HepG2 (cell line): Measurements from ENCODE around the gene ADAM8. TPM values are rescaled to one million over a fixed set of nuclear protein-coding genes. Genes with fewer than 3 reads are reported as not detected.

Experiments
- ATAC-seq: fragments of 200-7000 bp; cut with Tn5 transposase; 3 replicates; pipeline ENCODE4 v1.9.1; 2020; ENCODE audit warnings: mild to moderate bottlenecking, moderate library complexity
- BruUV-seq: library from RNA; stranded (reverse); fragments of 400-500 nt; replicated peaks from 2 replicates; lab custom pipeline; 2021; lab: Mats Ljungman, UMichigan
- CTCF ChIA-PET: fragments of 300-600 bp; formaldehyde crosslinking; extraction: SDS; loops from one replicate; lab custom pipeline; 2021; ENCODE audit warnings: low total read pairs, inconsistent platforms, low intra/inter-chr PET ratio; lab: Yijun Ruan, JAX
- POLR2A ChIA-PET: fragments of 350-600 bp; sonication (Branson Sonifier 250); formaldehyde crosslinking; loops from one replicate; lab custom pipeline; 2020; ENCODE audit warnings: antibody characterized with exemption, inconsistent platforms; lab: Yijun Ruan, JAX
- DNase-seq: peaks from one replicate; pipeline ENCODE4 v3.0.0-alpha.2; 2015; ENCODE audit warnings: low spot score
- FAIRE-seq: peaks from 3 replicates; lab custom pipeline; 2011; peaks lifted over from hg19 to GRCh38; lab: Jason Lieb, UNC
- H2AFZ ChIP-seq: one replicate; pipeline ENCODE4 v1.6.1; 2011; ENCODE audit warnings: low read length, inconsistent platforms
- H3K27ac ChIP-seq: fragments of 300-600 bp; 3 replicates; pipeline ENCODE4 v1.8.0; 2011; ENCODE audit warnings: mixed run types, mild to moderate bottlenecking, mixed read lengths, low read length, inconsistent platforms; ENCODE audit not compliant: insufficient read depth; ENCODE audit errors: extremely low read length
- H3K27me3 ChIP-seq, 2 experiments: fragments of 200-600 bp in 1 of 2; 2 replicates in 1 of 2; 3 replicates in 1 of 2; pipeline versions ENCODE4 v1.6.0 to v1.8.0; 2011; ENCODE audit warnings: low read length in 2 of 2, mild to moderate bottlenecking in 2 of 2, moderate library complexity in 2 of 2, inconsistent platforms in 1 of 2; ENCODE audit not compliant: insufficient read depth in 2 of 2, control insufficient read depth in 1 of 2
- H3K36me3 ChIP-seq, 2 experiments: fragments of 200-600 bp in 1 of 2; replicated peaks in 1 of 2; 2 replicates in 1 of 2; 3 replicates in 1 of 2; pipeline versions ENCODE4 v1.5.1 to v1.8.0; 2011; ENCODE audit warnings: low read length in 2 of 2, inconsistent platforms in 1 of 2; ENCODE audit not compliant: insufficient read depth in 2 of 2, control insufficient read depth in 1 of 2
- H3K4me1 ChIP-seq: 2 replicates; pipeline ENCODE4 v1.5.1; 2012; ENCODE audit warnings: low read length, inconsistent platforms; ENCODE audit not compliant: insufficient read depth
- H3K4me2 ChIP-seq: 2 replicates; pipeline ENCODE4 v1.6.0; 2011; ENCODE audit warnings: low read depth, low read length, inconsistent platforms
- H3K4me3 ChIP-seq, 3 experiments: fragments of 200-600 bp in 1 of 3; sonication (generic), shearing (Covaris generic) in 1 of 3; replicated peaks in 1 of 3; 2 replicates each; pipeline ENCODE4 v1.5.1; 2011 to 2016; ENCODE audit warnings: low read length in 3 of 3, inconsistent platforms in 2 of 3, low read depth in 2 of 3, mild to moderate bottlenecking in 2 of 3, control low read depth in 1 of 3, mixed read lengths in 1 of 3; ENCODE audit not compliant: insufficient read depth in 1 of 3
- H3K79me2 ChIP-seq: one replicate; pipeline ENCODE4 v1.6.1; 2011; ENCODE audit warnings: low read length, inconsistent platforms; ENCODE audit not compliant: insufficient read depth
- H3K9ac ChIP-seq: 2 replicates; pipeline ENCODE4 v1.6.0; 2011; ENCODE audit warnings: mild to moderate bottlenecking, low read depth, low read length, inconsistent platforms; ENCODE audit not compliant: insufficient read depth
- H3K9me3 ChIP-seq: 2 replicates; pipeline ENCODE4 v1.5.1; 2012; ENCODE audit warnings: mild to moderate bottlenecking, low read length
- H4K20me1 ChIP-seq: 2 replicates; pipeline ENCODE4 v1.6.0; 2011; ENCODE audit warnings: inconsistent platforms, mild to moderate bottlenecking, low read length, moderate library complexity; ENCODE audit not compliant: insufficient read depth
- E2F1 ChIP-seq: sonication (generic); formaldehyde crosslinking; IDR thresholded peaks from 2 replicates; pipeline ENCODE4 v1.5.0; 2020; ENCODE audit warnings: missing genetic modification reagents
- KLF12 ChIP-seq: sonication (generic); formaldehyde crosslinking; IDR thresholded peaks from 2 replicates; pipeline ENCODE4 v1.4.0; 2020; ENCODE audit warnings: missing genetic modification reagents, borderline replicate concordance
- NFE2 ChIP-seq: sonication (generic); formaldehyde crosslinking; IDR thresholded peaks from 2 replicates; pipeline ENCODE4 v1.4.0; 2020; ENCODE audit warnings: missing genetic modification reagents
- NR2F1 ChIP-seq, 2 experiments: fragments of 450-650 bp in 1 of 2; formaldehyde crosslinking in 1 of 2; IDR thresholded peaks; 2 replicates each; pipeline versions ENCODE4 v1.5.0 to v1.6.1; 2016 to 2020; ENCODE audit warnings: mild to moderate bottlenecking in 1 of 2, missing compliant biosample characterization in 1 of 2, missing genetic modification reagents in 1 of 2, moderate library complexity in 1 of 2
- RBFOX2 ChIP-seq: fragments of 200-400 bp; formaldehyde crosslinking; IDR thresholded peaks from 2 replicates; pipeline ENCODE4 v1.6.1; 2017; ENCODE audit warnings: low read depth, mild to moderate bottlenecking, low read length
- RORA ChIP-seq: sonication (generic); formaldehyde crosslinking; IDR thresholded peaks from 2 replicates; pipeline ENCODE4 v1.5.0; 2020; ENCODE audit warnings: mild to moderate bottlenecking, missing genetic modification reagents, moderate library complexity
- SP1 ChIP-seq, 2 experiments: fragments of 450-650 bp in 1 of 2; sonication (generic) in 1 of 2; formaldehyde crosslinking in 1 of 2; IDR thresholded peaks; 2 replicates each; pipeline versions ENCODE4 v1.4.0 to v1.6.1; 2016 to 2020; ENCODE audit warnings: missing genetic modification reagents in 1 of 2
- SRSF1 ChIP-seq: fragments of 200-400 bp; formaldehyde crosslinking; optimal IDR thresholded peaks from 2 replicates; pipeline ENCODE3; 2017; ENCODE audit warnings: mild to moderate bottlenecking, low read depth, low read length, moderate library complexity
- TEF ChIP-seq: sonication (generic); formaldehyde crosslinking; IDR thresholded peaks from 2 replicates; pipeline ENCODE4 v1.5.0; 2020; ENCODE audit warnings: missing genetic modification reagents
- ZNF225 ChIP-seq: sonication (generic); formaldehyde crosslinking; IDR thresholded peaks from 2 replicates; pipeline ENCODE4 v1.4.0; 2020; ENCODE audit warnings: mild to moderate bottlenecking, missing genetic modification reagents
- ZNF713 ChIP-seq: sonication (generic); formaldehyde crosslinking; IDR thresholded peaks from 2 replicates; pipeline ENCODE4 v1.4.0; 2020; ENCODE audit warnings: mild to moderate bottlenecking, missing genetic modification reagents
- ZNF879 ChIP-seq: sonication (generic); formaldehyde crosslinking; IDR thresholded peaks from 2 replicates; pipeline ENCODE4 v1.8.1; 2023; ENCODE audit warnings: missing genetic modification reagents
- WGBS: methylation state at CpG from one replicate; pipeline ENCODE4 v1.1.6; 2017; ENCODE audit warnings: low lambda C conversion rate; 5-methylcytosine and 5-hydroxymethylcytosine counted together
- in situ Hi-C: cut with HindIII; loops from 2 replicates; pipeline ENCODE4 v1.10.0; 2017; ENCODE audit warnings: low pct_unique_long_range_greater_than_20kb; ENCODE audit not compliant: extremely low pct_ligation_motif_present
- intact Hi-C: fragments of 100-400 bp; cut with micrococcal nuclease; formaldehyde crosslinking; loops from one replicate; pipeline ENCODE4 v1.10.0; 2022; ENCODE audit not compliant: unreplicated experiment
- polyA plus RNA-seq, 8 experiments: library from polyadenylated mRNA; depleted of rRNA in 3 of 8; stranded (reverse) in 7 of 8; unstranded in 1 of 8; fragments of >200 nt; fragmentation: Illumina TruSeq in 4 of 8; extraction: Trizol in 4 of 8; gene quantifications; 2 replicates each; pipeline versions ENCODE4 v1.2.1 to v1.2.3, GENCODE V29; 2011 to 2016; ENCODE audit warnings: low read depth in 4 of 8, missing spikeins in 1 of 8, mixed read lengths in 1 of 8; ENCODE audit not compliant: insufficient read depth in 1 of 8
- total RNA-seq, 5 experiments: library from RNA; depleted of rRNA; stranded (reverse); fragments of >200 nt; fragmentation: Illumina TruSeq; extraction: Trizol; gene quantifications; 2 replicates each; pipeline ENCODE4 v1.2.3, GENCODE V29; 2016; ENCODE audit warnings: low read depth in 1 of 5

ADAM8 gene
- total and polyA plus RNA-seq, 2 of the 13 experiments (the other 11 are each of a cell fraction or from before 2014, with no cell fraction given), result 0.24 to 0.93 TPM

GRCh38 chr10:133310399-133310755 is 33.7 kb upstream of the ADAM8 start:
- 98% methylated on average over 15 of the region's 16 CpGs for WGBS
- Histone ChIP-seq H3K9ac (no peak overlapping the region), H3K4me2 (no peak overlapping the region), H3K27me3 (no peaks in the 10 kb centered on the region; a peak in 1 of 5 replicates), H3K27ac (no peak overlapping the region), H4K20me1 (peaks cover 9% of the 10 kb centered on the region), H2AFZ (no peak overlapping the region), H3K9me3 (no peaks in the 10 kb centered on the region), H3K36me3 (peaks cover 14 to 35% of the 10 kb centered on the region in 2 experiments; a peak in 4 of 5 replicates), H3K4me3 (no peak overlapping the region), H3K4me1 (peaks cover 19% of the 10 kb centered on the region), H3K79me2 (peaks cover 24% of the 10 kb centered on the region)
- ATAC-seq (no peak), DNase-seq (no peak), FAIRE-seq (no peak)
- BruUV-seq, result TSS peak; percentile 44
- in situ Hi-C loops, result no loop called here
- intact Hi-C loops, result no loop called here
- ChIA-PET CTCF (no interaction called here), POLR2A (interaction anchor here (0.8 kb wide), 1 partner anchor 14 kb away, joined by 3 read pairs; no protein-coding TSS in a partner anchor)
- peak; percentile 16; the same call in 1 of the 2 replicates for TF ChIP-seq RBFOX2
- TF ChIP-seq ZNF879 (CRISPR knock-in tag), result no peak
- no peak for TF ChIP-seq ZNF225 (CRISPR knock-in tag)

- intact Hi-C loops, result no loop called here
These were observed 33.2 kb upstream of the ADAM8 start for GRCh38 chr10:133309720-133310398.

More at GRCh38 chr10:133309720-133310398, 33.2 kb upstream of the ADAM8 start:
- Histone ChIP-seq H3K36me3 (peaks cover 14 to 35% of the 10 kb centered on the region in 2 experiments; a peak in 4 of 5 replicates), H3K27me3 (no peaks in the 10 kb centered on the region; a peak in 1 of 5 replicates), H3K79me2 (peaks cover 24% of the 10 kb centered on the region), H2AFZ (no peak overlapping the region), H4K20me1 (peaks cover 9% of the 10 kb centered on the region), H3K4me3 (peak overlapping the region in 2 of 3 experiments; percentile 29 to 86; a peak in 3 of 6 replicates), H3K9me3 (no peaks in the 10 kb centered on the region), H3K27ac (no peak overlapping the region), H3K4me1 (peaks cover 19% of the 10 kb centered on the region), H3K9ac (peak overlapping the region; percentile 26; the same call in 1 of the 2 replicates), H3K4me2 (peak overlapping the region; percentile 70)
- POLR2A ChIA-PET, result interaction anchor here (0.8 kb wide), 1 partner anchor 14 kb away, joined by 3 read pairs; no protein-coding TSS in a partner anchor
- FAIRE-seq (no peak), DNase-seq (no peak), ATAC-seq (no peak)
- 97% methylated on average over 22 of the region's 33 CpGs for WGBS
- BruUV-seq, result no TSS peak
- CTCF ChIA-PET, result no interaction called here
- in situ Hi-C loops, result no loop called here
- TF ChIP-seq TEF (CRISPR knock-in tag), result no peak
- no peak for TF ChIP-seq ZNF713 (CRISPR knock-in tag)
- TF ChIP-seq E2F1 (CRISPR knock-in tag), result no peak
- no peak for TF ChIP-seq KLF12 (CRISPR knock-in tag)
- no peak for TF ChIP-seq NFE2
- TF ChIP-seq SRSF1, result no peak
- no peak for TF ChIP-seq NR2F1 (CRISPR knock-in tag; IDR thresholded peaks at IDR 0.05)
- no peak for TF ChIP-seq SP1 (IDR thresholded peaks at IDR 0.05)
- TF ChIP-seq SP1 (CRISPR knock-in tag; IDR thresholded peaks at IDR 0.05), result no peak
- no peak for TF ChIP-seq RORA (CRISPR knock-in tag)
